BLaER1 (cell line): Measurements from ENCODE around the gene MGLL.
"Not testable (repeated sequence)": the region's sequence is repeated elsewhere in the genome, so short reads cannot be mapped to it uniquely, and the experiment has no call there.

ENCODE experiments used
- H3K27ac ChIP-seq: shearing (Covaris generic); formaldehyde crosslinking; 2 replicates; pipeline ENCODE4 v1.8.1; 2022
- H3K27me3 ChIP-seq: shearing (Covaris generic); formaldehyde crosslinking; 2 replicates; pipeline ENCODE4 v1.8.1; 2022
- H3K36me3 ChIP-seq: shearing (Covaris generic); formaldehyde crosslinking; 2 replicates; pipeline ENCODE4 v1.8.1; 2022
- H3K4me1 ChIP-seq: shearing (Covaris generic); formaldehyde crosslinking; 2 replicates; pipeline ENCODE4 v1.8.1; 2022
- H3K4me2 ChIP-seq: shearing (Covaris generic); formaldehyde crosslinking; 2 replicates; pipeline ENCODE4 v1.8.1; 2022
- H3K4me3 ChIP-seq: shearing (Covaris generic); formaldehyde crosslinking; 2 replicates; pipeline ENCODE4 v1.8.1; 2022
- H3K9ac ChIP-seq: shearing (Covaris generic); formaldehyde crosslinking; 2 replicates; pipeline ENCODE4 v1.8.1; 2022
- H3K9me3 ChIP-seq: shearing (Covaris generic); formaldehyde crosslinking; 2 replicates; pipeline ENCODE4 v1.8.1; 2022
- H4K20me1 ChIP-seq: shearing (Covaris generic); formaldehyde crosslinking; 2 replicates; pipeline ENCODE4 v1.8.1; 2022
- Cebpa-rat ChIP-seq: shearing (Covaris generic); IDR thresholded peaks from 2 replicates; pipeline ENCODE4 v1.8.1; 2022

The MGLL gene

DNA sequence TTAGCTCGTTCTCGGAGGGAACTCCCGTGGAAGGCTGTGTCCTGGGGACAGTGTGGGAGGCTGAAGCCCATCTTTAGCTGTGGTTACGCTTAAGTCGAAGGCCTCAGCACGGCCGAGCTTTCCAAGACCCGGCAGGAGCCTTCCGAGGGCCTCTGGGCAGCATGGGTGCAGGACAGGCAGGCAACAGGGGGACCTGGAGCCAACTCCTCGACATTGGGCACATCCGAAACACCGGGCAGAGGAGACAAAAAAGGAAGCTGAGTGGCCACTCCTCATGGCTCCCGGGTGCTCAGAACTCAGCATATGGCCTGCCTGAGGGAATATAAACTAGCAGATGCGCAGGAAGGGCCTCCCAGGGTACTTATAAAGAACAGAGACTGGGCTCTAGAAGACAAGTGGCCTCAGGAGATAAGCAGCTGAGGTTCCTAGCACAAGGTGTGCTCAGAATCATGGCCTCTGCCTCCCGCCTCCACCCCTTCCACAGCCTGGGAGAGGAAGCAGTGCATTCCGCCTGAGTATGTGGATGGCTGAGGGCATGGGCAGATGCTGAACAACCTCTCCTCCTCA is 115.4 kb downstream of the MGLL start:
- Histone ChIP-seq H3K4me1 (peaks cover 9% of the 10 kb centered on the region), H3K36me3 (no peaks in the 10 kb centered on the region), H3K4me2 (no peak overlapping the region), H3K4me3 (no peak overlapping the region), H3K9me3 (peaks cover 8% of the 10 kb centered on the region), H3K27me3 (no peaks in the 10 kb centered on the region), H3K9ac (no peak overlapping the region), H4K20me1 (no peaks in the 10 kb centered on the region), H3K27ac (no peak overlapping the region)
- TF ChIP-seq Cebpa-rat, result no peak

- H3K9ac ChIP-seq, result no peak overlapping the region
- no peak overlapping the region for H3K4me2 ChIP-seq
- H3K4me1 ChIP-seq, result peaks cover 10% of the 10 kb centered on the region
- no peaks in the 10 kb centered on the region for H4K20me1 ChIP-seq
- no peak overlapping the region for H3K27ac ChIP-seq
- no peak overlapping the region for H3K4me3 ChIP-seq
- peaks cover 8% of the 10 kb centered on the region for H3K9me3 ChIP-seq
- no peak for TF ChIP-seq Cebpa-rat
- H3K27me3 ChIP-seq, result no peaks in the 10 kb centered on the region
- H3K36me3 ChIP-seq, result no peaks in the 10 kb centered on the region
These were observed 116.0 kb downstream of the MGLL start for GRCh38 chr3:127706312-127706711.

DNA sequence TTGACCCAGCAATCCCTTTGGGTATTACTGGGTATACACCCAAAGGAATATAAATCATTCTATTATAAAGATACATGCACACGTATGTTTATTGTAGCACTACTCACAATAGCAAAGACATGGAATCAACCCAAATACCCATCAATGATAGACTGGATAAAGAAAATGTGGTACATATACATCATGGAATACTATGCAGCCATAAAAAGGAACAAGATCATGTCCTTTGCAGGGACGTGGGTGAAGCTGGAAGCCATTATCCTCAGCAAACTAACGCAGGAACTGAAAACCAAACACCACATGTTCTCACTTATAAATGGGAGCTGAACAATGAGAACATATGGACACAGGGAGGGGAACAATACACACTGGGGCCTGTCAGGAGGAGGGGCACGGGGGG is 117.5 kb downstream of the MGLL start:
- not testable (repeated sequence) for H3K9me3 ChIP-seq, H3K27me3 ChIP-seq, H3K36me3 ChIP-seq, H4K20me1 ChIP-seq, H3K4me2 ChIP-seq, H3K27ac ChIP-seq, H3K4me3 ChIP-seq, H3K9ac ChIP-seq
- peaks cover 11% of the 10 kb centered on the region; the same call in 1 of the 2 replicates for H3K4me1 ChIP-seq

- Histone ChIP-seq H3K4me2 (no peak overlapping the region), H3K27ac (no peak overlapping the region), H4K20me1 (no peaks in the 10 kb centered on the region), H3K4me3 (no peak overlapping the region), H3K9me3 (peaks cover 8% of the 10 kb centered on the region), H3K4me1 (peaks cover 37% of the 10 kb centered on the region), H3K27me3 (no peaks in the 10 kb centered on the region), H3K36me3 (no peaks in the 10 kb centered on the region), H3K9ac (no peak overlapping the region)
- TF ChIP-seq Cebpa-rat, result no peak
These were observed 120.2 kb downstream of the MGLL start for GRCh38 chr3:127702151-127702578.

GRCh38 chr3:127701280-127701911 is 120.9 kb downstream of the MGLL start:
- H3K4me2 ChIP-seq, result peak overlapping the region; percentile 24; the same call in 1 of the 2 replicates
- H3K27me3 ChIP-seq, result no peaks in the 10 kb centered on the region
- TF ChIP-seq Cebpa-rat, result no peak
- no peaks in the 10 kb centered on the region for H4K20me1 ChIP-seq
- no peak overlapping the region for H3K27ac ChIP-seq
- peaks cover 44% of the 10 kb centered on the region for H3K4me1 ChIP-seq
- no peak overlapping the region for H3K9ac ChIP-seq
- peaks cover 8% of the 10 kb centered on the region for H3K9me3 ChIP-seq
- no peak overlapping the region for H3K4me3 ChIP-seq
- H3K36me3 ChIP-seq, result no peaks in the 10 kb centered on the region

- Histone ChIP-seq H3K9me3 (peaks cover 8% of the 10 kb centered on the region), H3K4me1 (peaks cover 50% of the 10 kb centered on the region), H4K20me1 (no peaks in the 10 kb centered on the region), H3K4me3 (no peak overlapping the region), H3K27ac (no peak overlapping the region), H3K9ac (no peak overlapping the region), H3K27me3 (no peaks in the 10 kb centered on the region), H3K36me3 (no peaks in the 10 kb centered on the region), H3K4me2 (no peak overlapping the region)
- no peak for TF ChIP-seq Cebpa-rat
These were observed 121.9 kb downstream of the MGLL start for GRCh38 chr3:127700406-127700805.

DNA sequence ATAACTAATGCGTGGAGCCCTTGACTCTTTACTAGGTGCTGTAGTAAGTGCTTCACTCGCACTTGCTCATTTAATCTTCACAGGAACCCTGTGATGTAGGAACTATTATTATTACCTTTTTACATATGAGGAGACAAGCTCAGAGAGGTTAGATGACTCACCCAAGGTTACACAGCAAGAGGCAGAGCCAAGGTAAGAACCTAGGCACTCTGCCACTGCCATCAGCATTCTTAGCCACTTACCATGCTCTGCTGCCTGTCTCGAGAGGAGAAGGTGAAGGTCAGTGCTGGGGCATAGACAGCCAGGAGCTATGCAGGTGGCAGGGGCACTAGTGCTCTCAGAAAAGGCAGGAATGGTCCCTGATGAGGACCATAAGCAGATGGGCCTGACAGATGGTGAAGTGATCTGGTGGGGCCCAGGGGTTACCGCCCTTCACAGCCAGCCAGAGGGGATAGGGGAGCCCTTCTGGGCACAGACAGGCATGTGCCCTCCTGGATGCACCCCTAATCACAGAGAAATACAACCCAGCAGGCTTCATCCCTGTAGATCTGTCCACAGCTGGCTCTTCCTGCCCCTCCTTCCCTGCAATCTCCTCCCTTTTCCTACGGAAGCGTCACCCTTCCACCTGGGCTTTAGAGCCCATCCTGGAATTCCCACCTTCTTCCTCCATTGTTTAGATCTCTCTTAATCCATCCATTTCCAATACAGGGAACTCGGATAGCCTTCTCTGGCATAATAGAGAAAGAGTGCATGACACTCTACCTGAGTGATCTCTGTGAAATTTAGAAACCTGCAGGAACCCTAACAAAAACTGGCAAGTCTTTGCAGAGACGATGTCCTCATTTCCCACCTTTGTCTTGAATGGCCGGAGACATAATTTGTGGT is 122.7 kb downstream of the MGLL start:
- H3K4me3 ChIP-seq, result no peak overlapping the region
- peaks cover 8% of the 10 kb centered on the region for H3K9me3 ChIP-seq
- H3K4me2 ChIP-seq, result no peak overlapping the region
- no peaks in the 10 kb centered on the region for H3K27me3 ChIP-seq
- H4K20me1 ChIP-seq, result no peaks in the 10 kb centered on the region
- no peak for TF ChIP-seq Cebpa-rat
- no peak overlapping the region for H3K9ac ChIP-seq
- H3K36me3 ChIP-seq, result no peaks in the 10 kb centered on the region
- no peak overlapping the region for H3K27ac ChIP-seq
- H3K4me1 ChIP-seq, result peaks cover 53% of the 10 kb centered on the region

GRCh38 chr3:127698691-127699415 is 123.5 kb downstream of the MGLL start:
- H3K4me2 ChIP-seq, result peak overlapping the region; percentile 89
- H4K20me1 ChIP-seq, result no peaks in the 10 kb centered on the region
- TF ChIP-seq Cebpa-rat, result no peak
- no peaks in the 10 kb centered on the region for H3K36me3 ChIP-seq
- no peak overlapping the region; the same call in 1 of the 2 replicates for H3K27ac ChIP-seq
- no peaks in the 10 kb centered on the region for H3K27me3 ChIP-seq
- peaks cover 4% of the 10 kb centered on the region for H3K9me3 ChIP-seq
- H3K4me3 ChIP-seq, result no peak overlapping the region
- peaks cover 55% of the 10 kb centered on the region for H3K4me1 ChIP-seq
- H3K9ac ChIP-seq, result peak overlapping the region; percentile 25; the same call in 1 of the 2 replicates

DNA sequence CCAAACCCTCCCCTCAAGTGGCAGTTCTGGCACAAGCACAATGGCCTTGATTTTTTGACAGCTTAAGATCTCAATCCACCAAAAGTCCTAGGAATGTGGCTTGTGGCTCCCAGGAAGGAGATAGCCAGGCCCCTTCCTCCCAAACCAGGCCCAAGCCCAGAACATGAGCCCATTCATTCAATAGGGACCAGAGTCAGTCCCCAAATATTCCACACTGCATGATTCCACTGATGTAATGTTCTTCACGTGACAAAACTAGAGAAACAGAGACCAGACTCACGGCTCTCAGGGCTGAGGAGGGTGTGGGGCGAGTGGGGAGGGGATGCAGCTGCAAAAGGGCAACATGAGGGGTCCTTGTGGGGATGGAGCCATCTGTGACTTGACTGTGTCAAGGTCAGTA is 124.0 kb downstream of the MGLL start:
- peak overlapping the region; percentile 89 for H3K4me2 ChIP-seq
- H3K4me3 ChIP-seq, result peak overlapping the region; percentile 58
- H3K4me1 ChIP-seq, result peaks cover 61% of the 10 kb centered on the region
- peak overlapping the region; percentile 25 for H3K9ac ChIP-seq
- peak overlapping the region; percentile 65 for H3K27ac ChIP-seq
- H4K20me1 ChIP-seq, result no peaks in the 10 kb centered on the region
- H3K36me3 ChIP-seq, result no peaks in the 10 kb centered on the region
- TF ChIP-seq Cebpa-rat, result no peak
- H3K27me3 ChIP-seq, result no peaks in the 10 kb centered on the region
- H3K9me3 ChIP-seq, result no peaks in the 10 kb centered on the region
